MCF 10A (cell line): Measurements from ENCODE around the gene HNRNPL. TPM values are rescaled to one million over a fixed set of nuclear protein-coding genes. Genes with fewer than 3 reads are reported as not detected.

Experiments used
- BruUV-seq: library from RNA; stranded (reverse); fragments of 400-500 nt; replicated peaks from 2 replicates; lab custom pipeline; 2021; lab: Mats Ljungman, UMichigan
- CTCF ChIA-PET: fragments of 300-600 bp; sonication (Branson Sonifier 250); formaldehyde crosslinking; extraction: SDS; loops from one replicate; lab custom pipeline; 2021; ENCODE audit warnings: antibody characterized with exemption, inconsistent platforms; lab: Yijun Ruan, JAX
- POLR2A ChIA-PET: fragments of 300-600, 350-650 bp; sonication (Branson Sonifier 250); formaldehyde crosslinking; extraction: SDS; loops from one replicate; lab custom pipeline; 2020; ENCODE audit warnings: antibody characterized with exemption, inconsistent platforms; lab: Yijun Ruan, JAX
- DNase-seq: peaks from one replicate; pipeline ENCODE4 v3.0.0-alpha.2; 2018; ENCODE audit not compliant: unreplicated experiment
- H3K27ac Mint-ChIP-seq: one replicate; pipeline ENCODE4 v1.8.0; 2022; ENCODE audit warnings: mild to moderate bottlenecking, low read depth, mixed read lengths; ENCODE audit not compliant: unreplicated experiment
- H3K27me3 Mint-ChIP-seq: one replicate; pipeline ENCODE4 v1.8.0; 2022; ENCODE audit warnings: mixed read lengths; ENCODE audit not compliant: insufficient read depth, unreplicated experiment
- H3K36me3 Mint-ChIP-seq: one replicate; pipeline ENCODE4 v1.8.0; 2022; ENCODE audit warnings: mild to moderate bottlenecking, moderate library complexity, mixed read lengths; ENCODE audit not compliant: insufficient read depth, unreplicated experiment
- H3K4me1 Mint-ChIP-seq: one replicate; pipeline ENCODE4 v1.8.0; 2022; ENCODE audit warnings: mixed read lengths; ENCODE audit not compliant: insufficient read depth, unreplicated experiment
- H3K4me3 Mint-ChIP-seq: one replicate; pipeline ENCODE4 v1.8.0; 2022; ENCODE audit warnings: mild to moderate bottlenecking, moderate library complexity, mixed read lengths; ENCODE audit not compliant: unreplicated experiment
- H3K9me3 Mint-ChIP-seq: one replicate; pipeline ENCODE4 v1.8.0; 2022; ENCODE audit warnings: mixed read lengths; ENCODE audit not compliant: unreplicated experiment
- intact Hi-C: fragments of 100-400 bp; cut with micrococcal nuclease; formaldehyde crosslinking; loops from 2 replicates; pipeline ENCODE4 v1.14.1; 2022
- total RNA-seq: library from RNA; stranded (reverse); gene quantifications from 2 replicates; pipeline ENCODE4 v1.2.3, GENCODE V29; 2022
- TF ChIP-seq, protein P1 (sequence below): fragments of 200-600 bp; IDR thresholded peaks from one replicate; pipeline ENCODE4 v1.8.0; 2022; ENCODE audit warnings: antibody characterized with exemption, mild to moderate bottlenecking; ENCODE audit not compliant: unreplicated experiment

HNRNPL gene
- total RNA-seq, 1 experiment from 2014 or later: 421 TPM

- TF ChIP-seq, protein P1, sequence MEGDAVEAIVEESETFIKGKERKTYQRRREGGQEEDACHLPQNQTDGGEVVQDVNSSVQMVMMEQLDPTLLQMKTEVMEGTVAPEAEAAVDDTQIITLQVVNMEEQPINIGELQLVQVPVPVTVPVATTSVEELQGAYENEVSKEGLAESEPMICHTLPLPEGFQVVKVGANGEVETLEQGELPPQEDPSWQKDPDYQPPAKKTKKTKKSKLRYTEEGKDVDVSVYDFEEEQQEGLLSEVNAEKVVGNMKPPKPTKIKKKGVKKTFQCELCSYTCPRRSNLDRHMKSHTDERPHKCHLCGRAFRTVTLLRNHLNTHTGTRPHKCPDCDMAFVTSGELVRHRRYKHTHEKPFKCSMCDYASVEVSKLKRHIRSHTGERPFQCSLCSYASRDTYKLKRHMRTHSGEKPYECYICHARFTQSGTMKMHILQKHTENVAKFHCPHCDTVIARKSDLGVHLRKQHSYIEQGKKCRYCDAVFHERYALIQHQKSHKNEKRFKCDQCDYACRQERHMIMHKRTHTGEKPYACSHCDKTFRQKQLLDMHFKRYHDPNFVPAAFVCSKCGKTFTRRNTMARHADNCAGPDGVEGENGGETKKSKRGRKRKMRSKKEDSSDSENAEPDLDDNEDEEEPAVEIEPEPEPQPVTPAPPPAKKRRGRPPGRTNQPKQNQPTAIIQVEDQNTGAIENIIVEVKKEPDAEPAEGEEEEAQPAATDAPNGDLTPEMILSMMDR: no peak
- no peak overlapping the region for H3K4me3 Mint-ChIP-seq
- peak overlapping the region; percentile 12 for H3K27ac Mint-ChIP-seq
- H3K36me3 Mint-ChIP-seq: no peaks in the 10 kb centered on the region
- no peaks in the 10 kb centered on the region for H3K9me3 Mint-ChIP-seq
- peak; percentile 69 for DNase-seq
- POLR2A ChIA-PET: interaction anchor here (0.6 to 2.3 kb wide), 11 partner anchors 12 to 411 kb away, joined by 3 to 14 read pairs (median 5); partner anchors contain the start of genes ACTN4 and ECH1
- CTCF ChIA-PET: interaction anchor here (0.6 to 1.1 kb wide), 4 partner anchors 25 to 333 kb away, joined by 3 to 4 read pairs (median 3); no protein-coding TSS in a partner anchor
- H3K4me1 Mint-ChIP-seq: peaks cover 14% of the 10 kb centered on the region
- H3K27me3 Mint-ChIP-seq: no peaks in the 10 kb centered on the region
- intact Hi-C loops: no loop called here
- no TSS peak for BruUV-seq
These were observed 63.1 kb downstream of the HNRNPL start for GRCh38 chr19:38786572-38787265.

Other genes starting within 250 kb of the HNRNPL start
- gene MAP4K1, start 232.0 kb downstream of the HNRNPL start, total RNA-seq: 0.56 and 1.9 TPM in 2 replicates
- 342 and 375 TPM in 2 replicates for gene EIF3K, start 230.8 kb downstream of the HNRNPL start, total RNA-seq
- gene ACTN4, start 202.3 kb downstream of the HNRNPL start, total RNA-seq: 300 and 320 TPM in 2 replicates
- gene CAPN12, start 105.5 kb downstream of the HNRNPL start, total RNA-seq: not detected in 2 replicates
- gene LGALS7, start 76.5 kb downstream of the HNRNPL start, total RNA-seq: 1.1 TPM in 1 of 2 replicates, not detected in the other
- 2.5 and 2.6 TPM in 2 replicates for gene LGALS7B, start 60.8 kb downstream of the HNRNPL start, total RNA-seq
- gene LGALS4, start 37.0 kb downstream of the HNRNPL start, total RNA-seq: 0.61 TPM in 1 of 2 replicates, not detected in the other
- gene ECH1, start 18.2 kb downstream of the HNRNPL start, total RNA-seq: 109 and 130 TPM in 2 replicates
- gene RINL, start 28.3 kb upstream of the HNRNPL start, total RNA-seq: 3.7 and 4.7 TPM in 2 replicates
- 35.5 and 37.4 TPM in 2 replicates for gene SIRT2, start 49.6 kb upstream of the HNRNPL start, total RNA-seq
- 45.1 and 45.4 TPM in 2 replicates for gene NFKBIB, start 50.0 kb upstream of the HNRNPL start, total RNA-seq
- gene CCER2, start 62.2 kb upstream of the HNRNPL start, total RNA-seq: 0.39 TPM in 1 of 2 replicates, not detected in the other
- gene SARS2, start 80.8 kb upstream of the HNRNPL start, total RNA-seq: 9.3 and 23.6 TPM in 2 replicates
- gene MRPS12, start 81.0 kb upstream of the HNRNPL start, total RNA-seq: 38.1 and 53.3 TPM in 2 replicates
- gene FBXO17, start 125.8 kb upstream of the HNRNPL start, total RNA-seq: 5.2 and 5.8 TPM in 2 replicates
- gene FBXO27, start 182.6 kb upstream of the HNRNPL start, total RNA-seq: 0.28 TPM in 1 of 2 replicates, not detected in the other
- not detected in 2 replicates for gene ACP7, start 234.4 kb upstream of the HNRNPL start, total RNA-seq